ENCODE results near the gene SYT3.

Gene SYT3, protein sequence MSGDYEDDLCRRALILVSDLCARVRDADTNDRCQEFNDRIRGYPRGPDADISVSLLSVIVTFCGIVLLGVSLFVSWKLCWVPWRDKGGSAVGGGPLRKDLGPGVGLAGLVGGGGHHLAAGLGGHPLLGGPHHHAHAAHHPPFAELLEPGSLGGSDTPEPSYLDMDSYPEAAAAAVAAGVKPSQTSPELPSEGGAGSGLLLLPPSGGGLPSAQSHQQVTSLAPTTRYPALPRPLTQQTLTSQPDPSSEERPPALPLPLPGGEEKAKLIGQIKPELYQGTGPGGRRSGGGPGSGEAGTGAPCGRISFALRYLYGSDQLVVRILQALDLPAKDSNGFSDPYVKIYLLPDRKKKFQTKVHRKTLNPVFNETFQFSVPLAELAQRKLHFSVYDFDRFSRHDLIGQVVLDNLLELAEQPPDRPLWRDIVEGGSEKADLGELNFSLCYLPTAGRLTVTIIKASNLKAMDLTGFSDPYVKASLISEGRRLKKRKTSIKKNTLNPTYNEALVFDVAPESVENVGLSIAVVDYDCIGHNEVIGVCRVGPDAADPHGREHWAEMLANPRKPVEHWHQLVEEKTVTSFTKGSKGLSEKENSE

GRCh38 chr19:50639121-50640112 is at the start of gene SYT3:
SYT3 (minus strand) TSS chr19:50639881; CDS start chr19:50637411, 2,470 bp downstream.
- peak in 1 of 3 donors; percentile 18 for DNase-seq (ENCODE audit: low read depth in 3 of 3)

- no peak for DNase-seq (ENCODE audit: low read depth in 3 of 3)
Measured at GRCh38 chr19:50688766-50689165, 49.1 kb upstream of the SYT3 start.

DNA sequence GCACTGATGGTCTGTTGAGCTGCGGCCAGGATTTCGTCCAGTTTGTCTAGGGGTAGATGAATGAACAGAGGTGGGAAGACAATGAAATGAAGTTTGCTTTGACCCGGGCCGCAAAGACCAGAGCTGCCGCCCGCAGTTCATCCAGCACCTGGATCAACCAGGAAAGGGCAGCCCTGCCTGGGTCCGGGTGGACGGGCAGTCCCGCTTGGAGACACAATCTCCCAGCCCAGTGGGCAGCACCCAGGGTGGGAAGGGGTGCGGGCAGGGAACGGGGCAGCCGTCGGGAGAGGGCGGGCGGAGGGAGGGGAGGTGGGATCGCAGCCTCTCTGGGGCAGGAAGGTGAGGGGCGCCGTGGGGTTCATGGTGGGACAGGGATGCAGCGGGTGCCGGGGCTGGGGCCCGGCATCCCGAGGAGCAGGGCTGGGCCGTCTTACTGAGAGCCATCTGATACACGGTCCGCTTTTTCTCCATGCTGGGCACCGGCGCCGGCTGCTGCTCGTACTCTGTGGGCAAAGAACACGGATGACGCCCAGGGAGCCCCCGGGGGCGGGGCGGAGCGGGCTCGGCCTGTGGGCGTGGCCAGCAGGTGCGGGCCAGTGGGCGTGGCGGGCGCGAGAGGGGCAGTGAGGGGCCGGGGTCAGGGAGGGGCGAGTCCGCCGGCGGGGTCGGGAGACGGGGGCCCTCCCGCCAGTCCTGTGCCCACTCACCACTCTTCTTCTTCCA is 46.8 kb upstream of the SYT3 start:
- no peak for DNase-seq (ENCODE audit: low read depth in 3 of 3)

DNA sequence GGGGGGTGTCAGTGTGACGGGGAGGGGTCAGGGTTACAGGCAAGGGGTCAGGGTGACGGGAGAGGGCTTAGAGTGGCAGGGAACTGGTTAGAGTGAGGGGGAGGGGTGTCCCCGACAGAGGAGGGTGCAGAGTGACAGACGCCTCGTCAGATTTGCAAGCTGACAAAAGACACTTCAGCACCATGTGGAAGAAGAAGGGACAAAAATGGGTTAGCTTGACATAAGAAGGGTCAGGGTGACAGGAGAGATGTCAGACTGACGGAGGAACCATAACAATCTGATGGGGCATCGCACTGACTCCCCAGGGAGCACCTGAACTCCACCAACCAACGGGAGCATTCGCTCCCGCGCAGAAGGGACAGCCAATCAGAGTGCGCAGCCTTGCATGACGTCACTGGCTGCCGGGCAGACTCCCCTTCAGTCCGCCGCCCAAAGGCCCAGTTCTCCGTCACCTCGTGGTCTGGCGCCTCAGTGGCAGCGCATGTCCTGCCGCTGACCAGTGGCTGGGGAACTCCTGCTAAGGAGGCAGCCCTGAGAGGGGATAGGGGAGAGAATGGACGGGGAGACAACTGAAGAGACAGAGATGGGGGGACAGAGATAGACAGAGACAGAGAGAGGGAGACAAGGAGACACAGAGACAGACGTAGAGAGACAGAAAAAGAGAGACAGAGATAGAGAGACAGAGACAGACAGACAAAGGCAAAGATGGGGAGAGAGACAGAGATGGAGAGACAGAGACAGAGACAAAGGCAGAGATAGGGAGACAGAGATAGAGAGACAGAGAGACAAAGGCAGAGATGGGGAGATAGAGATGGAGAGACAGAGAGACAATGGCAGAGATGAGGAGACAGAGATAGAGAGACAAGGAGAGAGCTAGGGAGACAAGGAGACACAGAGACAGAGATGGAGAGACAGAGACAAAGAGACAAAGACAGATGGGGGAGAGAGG is 39.8 kb upstream of the SYT3 start:
- peak; percentile 58 to 70 (median 64) for DNase-seq (ENCODE audit: low read depth in 3 of 3)

DNA sequence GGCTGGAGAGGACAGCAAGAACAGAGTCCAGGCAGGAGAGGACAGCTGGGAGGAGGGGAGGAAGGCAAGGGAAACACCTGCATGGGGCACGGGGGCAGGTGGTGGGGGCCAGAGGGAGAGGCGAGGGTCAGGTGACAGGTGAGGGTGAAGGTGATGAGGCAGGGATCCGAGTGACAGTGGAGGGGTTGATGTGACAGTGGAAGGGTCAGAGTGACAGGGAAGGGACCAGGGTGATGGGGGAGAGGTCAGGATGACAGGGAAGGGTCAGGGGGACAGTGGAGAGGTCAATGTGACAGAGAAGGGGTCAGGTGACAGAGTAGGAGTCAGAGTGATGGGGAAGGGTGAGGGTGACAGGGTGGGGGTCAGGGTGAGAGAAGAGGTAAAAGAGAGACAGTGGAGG is 38.6 kb upstream of the SYT3 start:
- no peak for DNase-seq (ENCODE audit: low read depth in 3 of 3)

GRCh38 chr19:50677636-50678035 is 38.0 kb upstream of the SYT3 start:
- DNase-seq (ENCODE audit: low read depth in 3 of 3) = no peak

DNA sequence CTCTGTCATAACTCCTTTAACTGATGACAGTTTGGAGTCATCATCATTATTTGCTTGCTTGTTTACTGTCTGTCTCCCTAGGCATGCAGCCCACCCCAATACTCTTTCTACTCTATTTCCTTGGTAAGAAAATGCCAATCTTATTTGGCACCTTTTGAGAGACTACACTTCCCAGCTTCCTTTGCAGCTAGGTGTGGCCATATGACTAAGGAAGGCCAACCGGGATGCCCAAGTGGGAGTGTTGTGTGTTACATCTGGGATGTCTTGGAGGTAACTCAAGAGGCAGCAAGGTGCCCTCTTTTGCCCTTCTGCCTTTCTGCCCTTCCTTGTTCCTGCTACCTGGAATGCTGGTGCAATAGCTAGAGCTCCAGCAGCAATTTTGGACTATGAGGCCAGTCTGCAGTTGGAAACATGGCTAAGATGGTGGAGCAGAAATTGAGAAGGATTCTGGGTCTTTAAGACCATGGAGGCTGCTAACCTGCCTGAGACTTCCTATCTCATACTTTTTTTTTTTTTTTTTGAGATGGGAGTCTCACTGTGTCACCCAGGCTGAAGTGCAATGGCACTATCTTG is 37.0 kb upstream of the SYT3 start:
- DNase-seq (ENCODE audit: low read depth in 3 of 3) = no peak

DNA sequence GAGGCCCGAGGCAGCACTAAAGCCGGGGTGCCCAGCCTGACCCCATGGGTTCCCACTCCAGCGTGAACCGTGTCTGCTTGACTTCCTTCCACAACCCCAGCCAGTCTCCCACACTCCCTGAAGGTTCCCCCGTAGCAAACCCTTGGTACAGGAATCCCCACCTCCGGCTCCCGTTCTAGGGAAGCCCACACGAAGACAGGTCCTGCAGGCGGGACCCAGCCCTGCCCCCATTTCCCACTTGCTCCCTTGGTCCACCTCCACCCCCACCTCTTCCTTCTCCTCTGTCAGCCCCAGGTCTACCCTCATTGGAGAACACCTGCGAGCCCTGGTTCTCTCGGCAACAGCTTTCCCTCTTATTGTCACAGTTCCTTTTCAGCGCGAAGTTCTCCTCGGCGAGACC is 33.4 kb upstream of the SYT3 start:
- no peak for DNase-seq (ENCODE audit: low read depth in 3 of 3)

DNA sequence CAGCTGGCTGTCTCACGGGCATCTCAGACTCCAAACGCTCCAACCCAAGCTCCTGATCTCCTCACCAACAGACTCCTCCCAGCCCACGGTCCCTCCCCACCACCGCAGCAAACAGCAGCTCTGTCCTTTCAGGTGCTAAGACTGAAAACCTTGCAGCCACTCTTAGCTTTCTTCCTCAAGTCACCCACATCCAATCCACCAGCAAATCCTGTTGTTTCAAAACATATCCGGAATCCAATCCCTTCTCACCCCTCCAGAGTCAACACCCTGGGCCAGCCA is 30.4 kb upstream of the SYT3 start:
- DNase-seq (ENCODE audit: low read depth in 3 of 3) = no peak

DNA sequence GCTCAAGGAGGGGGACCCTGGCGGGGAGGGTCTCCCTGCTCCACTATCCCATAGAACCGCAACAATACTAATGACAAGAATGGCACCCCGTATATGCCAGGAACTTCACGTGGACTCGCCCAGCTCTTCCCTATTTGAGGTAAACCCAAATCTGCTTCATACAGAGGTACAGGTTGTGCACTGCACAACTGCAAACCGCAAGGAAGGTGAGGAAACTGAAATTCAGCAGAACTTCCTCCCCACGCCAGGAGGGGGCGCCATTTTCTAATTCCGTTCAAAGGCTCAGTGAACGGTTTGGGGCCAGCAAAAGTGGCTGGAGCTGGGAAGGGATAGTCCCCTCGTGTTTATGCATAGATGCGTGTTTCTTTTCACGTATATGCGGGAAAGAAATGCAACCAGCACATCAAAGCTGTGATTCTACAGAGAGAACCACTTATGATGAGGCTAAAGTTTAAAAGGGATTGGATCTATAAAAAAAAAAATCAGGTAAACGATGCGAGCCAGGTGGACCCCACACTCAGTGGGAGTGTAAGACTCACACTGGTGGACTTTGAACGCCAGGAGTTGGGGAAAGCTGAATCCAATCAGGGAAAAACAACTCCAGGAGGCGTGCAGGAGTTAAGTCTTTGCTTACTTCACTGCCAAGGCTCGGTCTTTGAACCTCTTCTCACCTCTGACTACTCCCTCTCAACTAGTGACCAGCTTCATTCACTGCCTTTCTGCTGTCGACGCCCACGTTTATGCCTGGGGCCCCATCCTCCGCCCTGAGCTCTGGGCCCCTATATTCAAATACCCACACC is 29.8 kb upstream of the SYT3 start:
- DNase-seq (ENCODE audit: low read depth in 3 of 3) = peak in 1 of 3 donors; percentile 26

- DNase-seq (ENCODE audit: low read depth in 3 of 3) = no peak
Measured at GRCh38 chr19:50668879-50669278, 29.2 kb upstream of the SYT3 start.

GRCh38 chr19:50668416-50668815 is 28.7 kb upstream of the SYT3 start:
- no peak for DNase-seq (ENCODE audit: low read depth in 3 of 3)

GRCh38 chr19:50667759-50668231 is 28.1 kb upstream of the SYT3 start:
- DNase-seq (ENCODE audit: low read depth in 3 of 3) = no peak

GRCh38 chr19:50667177-50667758 is 27.6 kb upstream of the SYT3 start:
- no peak for DNase-seq (ENCODE audit: low read depth in 3 of 3)

DNA sequence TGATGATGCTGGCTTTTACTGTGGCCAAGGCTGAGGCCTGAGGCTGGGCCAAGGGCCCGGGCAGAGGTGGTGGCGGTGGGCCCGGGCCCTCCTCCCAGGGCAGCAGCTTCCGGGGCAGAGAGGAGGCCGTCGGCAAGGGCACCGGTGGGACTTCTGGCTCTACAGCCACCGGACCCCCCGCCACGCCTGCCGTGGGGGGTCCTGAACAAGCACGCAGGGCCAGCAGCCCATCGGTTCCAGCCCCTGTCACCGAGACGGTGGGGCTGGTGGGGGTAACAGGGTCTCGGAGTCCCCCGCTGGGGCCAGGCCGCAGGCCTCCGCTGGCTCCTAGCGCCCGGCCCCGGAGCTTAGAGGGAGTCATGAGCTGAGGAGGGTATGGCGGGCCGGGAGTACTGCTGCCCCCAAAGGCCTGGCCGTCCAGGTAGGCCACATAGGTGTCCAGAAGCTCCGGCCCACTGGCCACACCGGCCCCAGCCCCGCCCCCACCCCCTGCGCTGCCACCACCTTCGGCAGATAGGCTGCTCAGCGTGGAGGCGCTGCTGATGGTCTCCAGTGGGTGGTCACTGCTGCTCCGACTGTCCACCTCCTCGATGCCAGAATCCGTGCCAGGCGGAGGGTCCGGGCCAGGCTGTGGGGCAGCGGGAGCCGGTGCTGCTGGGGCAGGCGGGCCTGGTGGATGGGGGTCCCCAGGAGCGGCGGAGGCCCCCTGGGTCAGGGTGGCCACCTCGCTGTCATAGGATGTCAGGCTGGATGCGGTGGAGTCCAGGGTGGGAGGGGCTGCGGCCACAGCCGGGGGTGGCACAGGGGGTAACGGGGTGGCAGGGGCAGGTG is 26.9 kb upstream of the SYT3 start:
- DNase-seq (ENCODE audit: low read depth in 3 of 3) = no peak

DNA sequence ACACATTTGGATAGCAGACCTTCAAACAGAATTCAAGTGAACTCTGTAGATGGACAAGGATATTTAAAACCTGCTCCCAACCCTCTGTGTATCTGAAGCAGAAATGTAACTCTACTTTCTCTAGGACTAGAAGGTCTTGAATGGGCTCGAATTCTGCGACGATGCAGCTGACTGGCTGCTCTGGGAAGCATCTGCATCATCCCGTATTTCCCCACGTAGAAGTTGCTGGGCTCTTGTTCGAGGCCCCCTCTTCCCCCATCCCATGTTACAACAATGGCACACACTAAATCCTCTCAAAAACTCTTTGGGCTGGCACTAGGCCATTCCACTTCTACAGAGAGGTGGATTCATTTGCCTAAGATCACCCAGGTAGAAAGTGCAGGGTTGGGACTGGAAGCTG is 24.5 kb upstream of the SYT3 start:
- DNase-seq (ENCODE audit: low read depth in 3 of 3) = no peak

GRCh38 chr19:50663482-50663790 is 23.8 kb upstream of the SYT3 start:
- DNase-seq (ENCODE audit: low read depth in 3 of 3) = no peak

Data from stimulated activated CD4-positive, alpha-beta T cell treated with anti-CD3 and anti-CD28 coated beads, TNF-alpha, amount 100 ng/mL, for 48 hours (primary cell).